H9 (cell line): Measurements from ENCODE around the gene COL23A1. TPM values are rescaled to one million over a fixed set of nuclear protein-coding genes. Genes with fewer than 3 reads are reported as not detected.

Source experiments
- DNase-seq: peaks from one replicate; pipeline ENCODE4 v3.0.0-alpha.2; 2017
- H2AFZ ChIP-seq: one replicate; pipeline ENCODE4 v1.6.1; 2013; ENCODE audit warnings: mild to moderate bottlenecking, low read length, control low read depth, moderate library complexity
- H2AK5ac ChIP-seq: 2 replicates; pipeline ENCODE4 v1.6.1; 2013; ENCODE audit warnings: low read length, control low read depth, mixed read lengths; ENCODE audit not compliant: insufficient read length
- H2BK120ac ChIP-seq: one replicate; pipeline ENCODE4 v1.6.1; 2013; ENCODE audit warnings: low read depth, mild to moderate bottlenecking, low read length, control low read depth, inconsistent platforms; ENCODE audit not compliant: poor library complexity, severe bottlenecking
- H2BK12ac ChIP-seq: 2 replicates; pipeline ENCODE4 v1.6.1; 2013; ENCODE audit warnings: low read length, control low read depth, mixed read lengths, low read depth; ENCODE audit not compliant: insufficient read length
- H2BK15ac ChIP-seq: 2 replicates; pipeline ENCODE4 v1.6.1; 2013; ENCODE audit warnings: low read depth, low read length, control low read depth
- H2BK20ac ChIP-seq: one replicate; pipeline ENCODE4 v1.6.1; 2013; ENCODE audit warnings: low read depth, mild to moderate bottlenecking, low read length, control low read depth, inconsistent platforms; ENCODE audit not compliant: poor library complexity, severe bottlenecking
- H2BK5ac ChIP-seq: 2 replicates; pipeline ENCODE4 v1.6.1; 2013; ENCODE audit warnings: low read length, control low read depth, mixed read lengths; ENCODE audit not compliant: insufficient read length
- H3K14ac ChIP-seq: 2 replicates; pipeline ENCODE4 v1.6.1; 2013; ENCODE audit warnings: low read length, control low read depth; ENCODE audit not compliant: insufficient read depth
- H3K18ac ChIP-seq: 2 replicates; pipeline ENCODE4 v1.6.1; 2013; ENCODE audit warnings: low read depth, mild to moderate bottlenecking, mixed read lengths, low read length, control low read depth; ENCODE audit not compliant: insufficient read length
- H3K23ac ChIP-seq: 2 replicates; pipeline ENCODE4 v1.6.1; 2013; ENCODE audit warnings: low read length, control low read depth, mixed read lengths, low read depth; ENCODE audit not compliant: insufficient read length
- H3K23me2 ChIP-seq: 2 replicates; pipeline ENCODE4 v1.6.1; 2013; ENCODE audit warnings: low read depth, mild to moderate bottlenecking, mixed read lengths, low read length, control low read depth; ENCODE audit not compliant: insufficient read length, poor library complexity, severe bottlenecking
- H3K27ac ChIP-seq: 2 replicates; pipeline ENCODE4 v1.5.1; 2013; ENCODE audit warnings: low read length, control low read depth, mixed read lengths, low read depth; ENCODE audit not compliant: insufficient read length
- H3K27me3 ChIP-seq: 2 replicates; pipeline ENCODE4 v1.6.1; 2013; ENCODE audit warnings: low read length, control low read depth, inconsistent platforms; ENCODE audit not compliant: insufficient read depth
- H3K4ac ChIP-seq: 2 replicates; pipeline ENCODE4 v1.6.1; 2013; ENCODE audit warnings: low read depth, mild to moderate bottlenecking, control low read depth, inconsistent platforms, low read length, moderate library complexity
- H3K4me1 ChIP-seq: 2 replicates; pipeline ENCODE4 v1.6.1; 2013; ENCODE audit warnings: low read length, control low read depth, inconsistent platforms; ENCODE audit not compliant: insufficient read depth
- H3K4me2 ChIP-seq: 2 replicates; pipeline ENCODE4 v1.6.1; 2013; ENCODE audit warnings: low read length, control low read depth, mixed read lengths; ENCODE audit not compliant: insufficient read length, insufficient read depth
- H3K56ac ChIP-seq: 2 replicates; pipeline ENCODE4 v1.6.1; 2013; ENCODE audit warnings: low read depth, mild to moderate bottlenecking, mixed read lengths, low read length, control low read depth; ENCODE audit not compliant: insufficient read length
- H3K79me1 ChIP-seq: 2 replicates; pipeline ENCODE4 v1.6.1; 2013; ENCODE audit warnings: low read depth, mild to moderate bottlenecking, moderate library complexity, low read length, control low read depth, inconsistent platforms; ENCODE audit not compliant: insufficient read depth, poor library complexity, severe bottlenecking
- H3K79me2 ChIP-seq: 2 replicates; pipeline ENCODE4 v1.6.1; 2013; ENCODE audit warnings: low read length, control low read depth, inconsistent platforms; ENCODE audit not compliant: insufficient read depth
- H3K9ac ChIP-seq: 2 replicates; pipeline ENCODE4 v1.6.1; 2013; ENCODE audit warnings: low read length, control low read depth, mixed read lengths; ENCODE audit not compliant: insufficient read length; ENCODE audit errors: extremely low read depth
- H3K9me3 ChIP-seq: one replicate; pipeline ENCODE4 v1.6.1; 2013; ENCODE audit warnings: low read depth, low read length, inconsistent platforms; ENCODE audit not compliant: control insufficient read depth
- H3T11ph ChIP-seq: one replicate; pipeline ENCODE4 v1.6.1; 2013; ENCODE audit warnings: mild to moderate bottlenecking, low read length, control low read depth, inconsistent platforms
- H4K20me1 ChIP-seq: one replicate; pipeline ENCODE4 v1.6.1; 2013; ENCODE audit not compliant: control insufficient read depth, insufficient read length, insufficient read depth
- H4K5ac ChIP-seq: 2 replicates; pipeline ENCODE4 v1.6.1; 2013; ENCODE audit warnings: low read depth, mild to moderate bottlenecking, mixed read lengths, low read length, control low read depth; ENCODE audit not compliant: insufficient read length
- H4K8ac ChIP-seq: replicated peaks from 2 replicates; pipeline ENCODE4 v1.6.1; 2013; ENCODE audit warnings: low read length, control low read depth, mixed read lengths, low read depth; ENCODE audit not compliant: insufficient read length
- H4K91ac ChIP-seq: 2 replicates; pipeline ENCODE4 v1.6.1; 2013; ENCODE audit warnings: low read depth, mild to moderate bottlenecking, moderate library complexity, mixed read lengths, low read length, control low read depth; ENCODE audit not compliant: insufficient read length
- H3K27ac Mint-ChIP-seq, 3 experiments: 2 replicates in 2 of 3; 3 replicates in 1 of 3; pipeline ENCODE4 v1.8.0; 2020 to 2021; ENCODE audit warnings: mixed read lengths in 3 of 3, mild to moderate bottlenecking in 1 of 3, moderate library complexity in 1 of 3
- H3K27me3 Mint-ChIP-seq: 2 replicates; pipeline ENCODE4 v1.8.0; 2021; ENCODE audit warnings: low read depth, mild to moderate bottlenecking, moderate library complexity, mixed read lengths
- H3K36me3 Mint-ChIP-seq, 3 experiments: 2 replicates in 2 of 3; 3 replicates in 1 of 3; pipeline ENCODE4 v1.8.0; 2020 to 2021; ENCODE audit warnings: low read depth in 3 of 3, mixed read lengths in 3 of 3; ENCODE audit not compliant: insufficient read depth in 1 of 3
- H3K4me1 Mint-ChIP-seq, 2 experiments: 2 replicates each; pipeline ENCODE4 v1.8.0; 2020; ENCODE audit warnings: mixed read lengths in 2 of 2
- H3K4me3 Mint-ChIP-seq, 2 experiments: 2 replicates in 1 of 2; 3 replicates in 1 of 2; pipeline ENCODE4 v1.8.0; 2020 to 2021; ENCODE audit warnings: mild to moderate bottlenecking in 2 of 2, mixed read lengths in 2 of 2, moderate library complexity in 1 of 2
- H3K9me3 Mint-ChIP-seq, 2 experiments: 2 replicates in 1 of 2; 3 replicates in 1 of 2; pipeline ENCODE4 v1.8.0; 2020; ENCODE audit warnings: mild to moderate bottlenecking in 2 of 2, mixed read lengths in 2 of 2, moderate library complexity in 1 of 2
- WGBS: extraction: QIAGEN DNeasy Blood & Tissue Kit; methylation state at CpG from one replicate; pipeline ENCODE4 v1.1.7; 2013; ENCODE audit warnings: missing lambda C conversion rate, low lambda C conversion rate, mixed read lengths; ENCODE audit not compliant: insufficient read length; ENCODE audit errors: extremely low coverage; 5-methylcytosine and 5-hydroxymethylcytosine counted together
- total RNA-seq: library from RNA; stranded (reverse); gene quantifications from 2 replicates; pipeline ENCODE4 v1.2.1, GENCODE V29; 2021
- TF ChIP-seq, protein P1 (sequence below): fragments of 200-600 bp; sonication (generic); conservative IDR thresholded peaks from 3 replicates; pipeline ENCODE4 v1.8.0; 2021; ENCODE audit warnings: antibody characterized with exemption, mild to moderate bottlenecking

The COL23A1 gene
- total RNA-seq, 1 experiment from 2014 or later = 2.6 TPM

DNA sequence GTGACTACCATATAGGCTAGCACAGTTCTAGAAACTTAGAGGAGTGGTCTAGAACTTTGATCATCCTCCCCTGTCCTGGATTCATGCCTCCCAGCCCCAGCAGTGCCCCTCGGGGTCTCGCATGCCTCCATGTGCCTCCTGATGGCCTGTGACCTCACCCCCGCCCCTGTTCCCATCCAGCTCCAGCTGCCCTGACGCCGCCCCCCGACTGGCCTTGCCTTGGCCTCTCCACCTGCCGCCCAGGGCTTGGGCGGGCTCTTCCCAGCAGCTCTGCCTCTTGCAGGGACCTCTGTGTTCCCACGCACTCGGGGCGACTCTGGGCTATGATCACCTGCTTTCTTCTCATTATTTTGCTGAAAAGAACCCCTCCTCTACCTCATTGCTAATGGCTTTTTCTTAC lies 242.2 kb downstream of the COL23A1 start:
- Histone ChIP-seq H3K9ac (no peak overlapping the region), H4K8ac (no peak overlapping the region), H3K9me3 (no peaks in the 10 kb centered on the region), H4K5ac (no peak overlapping the region), H3K56ac (no peak overlapping the region), H3K23ac (no peak overlapping the region), H3K4me2 (no peak overlapping the region), H4K20me1 (no peaks in the 10 kb centered on the region), H3K4ac (no peak overlapping the region), H2AFZ (no peak overlapping the region), H3K27me3 (no peaks in the 10 kb centered on the region), H3K14ac (no peak overlapping the region), H2BK20ac (no peak overlapping the region), H2BK5ac (no peak overlapping the region), H3T11ph (no peak overlapping the region), H3K18ac (no peak overlapping the region), H2BK12ac (no peak overlapping the region), H3K79me2 (peaks cover 2% of the 10 kb centered on the region; the same call in 1 of the 2 replicates), H2BK120ac (no peak overlapping the region), H2AK5ac (no peak overlapping the region), H3K4me1 (0 out of 2 replicates have a peak, but pooled peaks cover 3% of the 10 kb centered on the region), H2BK15ac (no peak overlapping the region), H3K79me1 (no peaks in the 10 kb centered on the region), H4K91ac (no peak overlapping the region), H3K23me2 (no peaks in the 10 kb centered on the region), H3K27ac (no peak overlapping the region)
- H3K4me1 Mint-ChIP-seq = peaks cover 9 to 32% of the 10 kb centered on the region in 2 experiments
- H3K9me3 Mint-ChIP-seq = no peaks in the 10 kb centered on the region
- no CpG with 5 or more reads among the region's 11 CpGs for WGBS
- TF ChIP-seq, protein P1, sequence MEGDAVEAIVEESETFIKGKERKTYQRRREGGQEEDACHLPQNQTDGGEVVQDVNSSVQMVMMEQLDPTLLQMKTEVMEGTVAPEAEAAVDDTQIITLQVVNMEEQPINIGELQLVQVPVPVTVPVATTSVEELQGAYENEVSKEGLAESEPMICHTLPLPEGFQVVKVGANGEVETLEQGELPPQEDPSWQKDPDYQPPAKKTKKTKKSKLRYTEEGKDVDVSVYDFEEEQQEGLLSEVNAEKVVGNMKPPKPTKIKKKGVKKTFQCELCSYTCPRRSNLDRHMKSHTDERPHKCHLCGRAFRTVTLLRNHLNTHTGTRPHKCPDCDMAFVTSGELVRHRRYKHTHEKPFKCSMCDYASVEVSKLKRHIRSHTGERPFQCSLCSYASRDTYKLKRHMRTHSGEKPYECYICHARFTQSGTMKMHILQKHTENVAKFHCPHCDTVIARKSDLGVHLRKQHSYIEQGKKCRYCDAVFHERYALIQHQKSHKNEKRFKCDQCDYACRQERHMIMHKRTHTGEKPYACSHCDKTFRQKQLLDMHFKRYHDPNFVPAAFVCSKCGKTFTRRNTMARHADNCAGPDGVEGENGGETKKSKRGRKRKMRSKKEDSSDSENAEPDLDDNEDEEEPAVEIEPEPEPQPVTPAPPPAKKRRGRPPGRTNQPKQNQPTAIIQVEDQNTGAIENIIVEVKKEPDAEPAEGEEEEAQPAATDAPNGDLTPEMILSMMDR = no peak
- no peaks in the 10 kb centered on the region for H3K36me3 Mint-ChIP-seq
- DNase-seq = no peak
- H3K27me3 Mint-ChIP-seq = no peaks in the 10 kb centered on the region
- H3K4me3 Mint-ChIP-seq = no peak overlapping the region; a peak in 1 of 5 replicates
- H3K27ac Mint-ChIP-seq = no peak overlapping the region
